HepG2 (cell line): ENCODE results near the gene SMIM41. TPM values are rescaled to one million over a fixed set of nuclear protein-coding genes. Genes with fewer than 3 reads are reported as not detected.

Experiments used
- CCDC6 ChIP-seq: sonication (generic); formaldehyde crosslinking; IDR thresholded peaks from 2 replicates; pipeline ENCODE4 v1.8.1; 2022; ENCODE audit warnings: mild to moderate bottlenecking, missing genetic modification reagents, moderate library complexity
- CREM ChIP-seq, 2 experiments: sonication (generic) in 1 of 2; formaldehyde crosslinking in 1 of 2; IDR thresholded peaks; 2 replicates each; pipeline versions ENCODE4 v1.4.0 to v1.6.1; 2016 to 2020; ENCODE audit warnings: antibody characterized with exemption in 1 of 2, mild to moderate bottlenecking in 1 of 2, missing genetic modification reagents in 1 of 2
- DMAP1 ChIP-seq: IDR thresholded peaks from 2 replicates; pipeline ENCODE4 v1.6.1; 2016
- ERF ChIP-seq: IDR thresholded peaks from 2 replicates; pipeline ENCODE4 v1.6.1; 2018; ENCODE audit warnings: missing biosample characterization, missing genetic modification reagents
- FOXO1 ChIP-seq: sonication (generic); formaldehyde crosslinking; IDR thresholded peaks from 2 replicates; pipeline ENCODE4 v1.4.0; 2020; ENCODE audit warnings: missing genetic modification reagents
- GATAD1 ChIP-seq: IDR thresholded peaks from 2 replicates; pipeline ENCODE4 v1.6.1; 2016; ENCODE audit warnings: missing genetic modification reagents, missing compliant biosample characterization
- HNRNPK ChIP-seq: fragments of 200-400 bp; formaldehyde crosslinking; IDR thresholded peaks from 2 replicates; pipeline ENCODE4 v1.6.1; 2018; ENCODE audit warnings: low read length, low read depth, moderate library complexity, mild to moderate bottlenecking; ENCODE audit not compliant: poor library complexity, severe bottlenecking
- MXD4 ChIP-seq: IDR thresholded peaks from 2 replicates; pipeline ENCODE4 v1.6.1; 2016; ENCODE audit warnings: mild to moderate bottlenecking, missing biosample characterization, missing genetic modification reagents
- NFE2L1 ChIP-seq: sonication (generic); formaldehyde crosslinking; IDR thresholded peaks from 2 replicates; pipeline ENCODE4 v1.4.0; 2020; ENCODE audit warnings: missing genetic modification reagents, mild to moderate bottlenecking, borderline replicate concordance
- NFE2L2 ChIP-seq: fragments of 150-350 bp; IDR thresholded peaks from 2 replicates; pipeline ENCODE4 v1.6.1; 2014; ENCODE audit warnings: low read length
- NFKBIZ ChIP-seq: IDR thresholded peaks from 2 replicates; pipeline ENCODE4 v1.6.1; 2018; ENCODE audit warnings: missing genetic modification reagents, missing compliant biosample characterization
- PRPF4 ChIP-seq: fragments of 200-400 bp; formaldehyde crosslinking; IDR thresholded peaks from 2 replicates; pipeline ENCODE4 v1.6.1; 2016; ENCODE audit warnings: low read length, low read depth; ENCODE audit not compliant: poor library complexity, severe bottlenecking
- RAD21 ChIP-seq: fragments of 450-650 bp; formaldehyde crosslinking; IDR thresholded peaks from 2 replicates; pipeline ENCODE4 v1.5.0; 2020; ENCODE audit warnings: mild to moderate bottlenecking
- RXRB ChIP-seq: IDR thresholded peaks from 2 replicates; pipeline ENCODE4 v1.6.1; 2016; ENCODE audit warnings: borderline replicate concordance, missing genetic modification reagents, missing compliant biosample characterization
- SALL2 ChIP-seq: sonication (generic); formaldehyde crosslinking; IDR thresholded peaks from 2 replicates; pipeline ENCODE4 v1.8.1; 2023; ENCODE audit warnings: mild to moderate bottlenecking, missing genetic modification reagents, inconsistent platforms
- STAT5B ChIP-seq: sonication (generic); formaldehyde crosslinking; IDR thresholded peaks from 2 replicates; pipeline ENCODE4 v1.4.0; 2020; ENCODE audit warnings: missing genetic modification reagents
- ZMYM2 ChIP-seq: sonication (generic); formaldehyde crosslinking; IDR thresholded peaks from 2 replicates; pipeline ENCODE4 v1.8.0; 2022; ENCODE audit warnings: mild to moderate bottlenecking, missing genetic modification reagents
- ZNF136 ChIP-seq: sonication (generic); formaldehyde crosslinking; IDR thresholded peaks from 2 replicates; pipeline ENCODE4 v1.8.1; 2022; ENCODE audit warnings: low read depth, mild to moderate bottlenecking, moderate library complexity, missing genetic modification reagents
- ZNF446 ChIP-seq: sonication (generic); formaldehyde crosslinking; IDR thresholded peaks from 2 replicates; pipeline ENCODE4 v1.5.0; 2020; ENCODE audit warnings: mild to moderate bottlenecking, missing genetic modification reagents
- ZNF614 ChIP-seq: IDR thresholded peaks from 2 replicates; pipeline ENCODE4 v1.6.1; 2018; ENCODE audit warnings: missing biosample characterization, missing genetic modification reagents, inconsistent platforms, borderline replicate concordance
- ZSCAN31 ChIP-seq: sonication (generic); formaldehyde crosslinking; IDR thresholded peaks from 2 replicates; pipeline ENCODE4 v1.5.0; 2020; ENCODE audit warnings: low read depth, mild to moderate bottlenecking, missing genetic modification reagents
- polyA plus RNA-seq, 8 experiments: library from polyadenylated mRNA; depleted of rRNA in 3 of 8; stranded (reverse) in 7 of 8; unstranded in 1 of 8; fragments of >200 nt; fragmentation: Illumina TruSeq in 4 of 8; extraction: Trizol in 4 of 8; gene quantifications; 2 replicates each; pipeline versions ENCODE4 v1.2.1 to v1.2.3, GENCODE V29; 2011 to 2016; ENCODE audit warnings: low read depth in 4 of 8, missing spikeins in 1 of 8, mixed read lengths in 1 of 8; ENCODE audit not compliant: insufficient read depth in 1 of 8
- total RNA-seq, 5 experiments: library from RNA; depleted of rRNA; stranded (reverse); fragments of >200 nt; fragmentation: Illumina TruSeq; extraction: Trizol; gene quantifications; 2 replicates each; pipeline ENCODE4 v1.2.3, GENCODE V29; 2016; ENCODE audit warnings: low read depth in 1 of 5
- TF ChIP-seq, protein P1 (sequence below): sonication (generic); formaldehyde crosslinking; IDR thresholded peaks from 2 replicates; pipeline ENCODE4 v1.4.0; 2020; ENCODE audit warnings: missing genetic modification reagents, mild to moderate bottlenecking, borderline replicate concordance
- TF ChIP-seq, protein P2 (sequence below): sonication (generic); formaldehyde crosslinking; IDR thresholded peaks from 2 replicates; pipeline ENCODE4 v1.4.0; 2020; ENCODE audit warnings: missing genetic modification reagents

SMIM41 gene
- total and polyA plus RNA-seq, 2 of the 13 experiments (the other 11 are each of a cell fraction or from before 2014, with no cell fraction given) = not detected

DNA sequence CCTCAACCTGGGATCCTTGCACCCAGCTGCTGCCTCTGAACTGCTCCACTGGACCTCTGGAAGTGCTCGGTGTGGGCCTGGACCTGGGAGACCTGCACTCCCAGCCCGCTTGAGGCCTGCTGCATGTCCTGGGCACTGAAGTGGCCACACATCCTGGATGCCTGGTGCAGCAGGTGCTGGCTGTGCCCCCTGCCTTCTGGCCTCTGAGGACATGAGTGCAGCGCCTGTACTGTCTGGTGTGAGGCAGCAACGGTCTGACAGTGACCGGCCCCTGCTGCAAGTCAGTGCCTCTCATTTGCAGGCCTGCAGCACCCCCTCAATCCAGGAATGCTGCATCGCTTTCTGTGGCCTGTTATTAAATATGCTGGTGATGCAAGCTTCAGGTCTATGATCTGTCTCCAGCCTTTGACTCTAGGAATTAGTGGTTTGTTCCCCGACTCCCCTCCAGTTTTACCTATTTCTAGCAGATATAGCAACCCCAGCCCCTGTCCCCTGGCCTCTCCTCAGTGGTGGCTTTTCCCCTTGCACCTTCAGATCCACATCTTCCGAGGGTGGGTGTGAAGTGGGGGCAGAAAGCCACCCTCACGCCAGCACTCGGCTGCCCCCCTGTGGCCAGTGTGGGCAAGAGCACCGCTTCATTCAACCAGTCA lies 3.6 kb downstream of the SMIM41 start (continued):
- TF ChIP-seq, protein P1, sequence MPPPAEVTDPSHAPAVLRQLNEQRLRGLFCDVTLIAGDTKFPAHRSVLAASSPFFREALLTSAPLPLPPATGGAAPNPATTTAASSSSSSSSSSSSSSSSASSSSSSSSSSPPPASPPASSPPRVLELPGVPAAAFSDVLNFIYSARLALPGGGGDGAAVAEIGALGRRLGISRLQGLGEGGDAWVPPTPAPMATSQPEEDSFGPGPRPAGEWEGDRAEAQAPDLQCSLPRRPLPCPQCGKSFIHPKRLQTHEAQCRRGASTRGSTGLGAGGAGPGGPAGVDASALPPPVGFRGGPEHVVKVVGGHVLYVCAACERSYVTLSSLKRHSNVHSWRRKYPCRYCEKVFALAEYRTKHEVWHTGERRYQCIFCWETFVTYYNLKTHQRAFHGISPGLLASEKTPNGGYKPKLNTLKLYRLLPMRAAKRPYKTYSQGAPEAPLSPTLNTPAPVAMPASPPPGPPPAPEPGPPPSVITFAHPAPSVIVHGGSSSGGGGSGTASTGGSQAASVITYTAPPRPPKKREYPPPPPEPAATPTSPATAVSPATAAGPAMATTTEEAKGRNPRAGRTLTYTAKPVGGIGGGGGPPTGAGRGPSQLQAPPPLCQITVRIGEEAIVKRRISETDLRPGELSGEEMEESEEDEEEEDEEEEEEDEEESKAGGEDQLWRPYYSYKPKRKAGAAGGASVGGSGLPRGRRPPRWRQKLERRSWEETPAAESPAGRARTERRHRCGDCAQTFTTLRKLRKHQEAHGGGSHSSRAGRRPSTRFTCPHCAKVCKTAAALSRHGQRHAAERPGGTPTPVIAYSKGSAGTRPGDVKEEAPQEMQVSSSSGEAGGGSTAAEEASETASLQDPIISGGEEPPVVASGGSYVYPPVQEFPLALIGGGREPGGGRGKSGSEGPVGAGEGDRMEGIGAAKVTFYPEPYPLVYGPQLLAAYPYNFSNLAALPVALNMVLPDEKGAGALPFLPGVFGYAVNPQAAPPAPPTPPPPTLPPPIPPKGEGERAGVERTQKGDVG (CRISPR knock-in tag) = no peak
- TF ChIP-seq ZNF614 (CRISPR knock-in tag) (no peak), RXRB (CRISPR knock-in tag) (0 out of 2 replicates have a peak, but pooled peaks have one; percentile 36), GATAD1 (no peak), NFE2L1 (CRISPR knock-in tag) (no peak), FOXO1 (CRISPR knock-in tag) (no peak), STAT5B (CRISPR knock-in tag) (no peak), ZNF136 (CRISPR knock-in tag) (no peak), PRPF4 (no peak), HNRNPK (no peak), NFE2L2 (no peak), ZMYM2 (CRISPR knock-in tag) (no peak), DMAP1 (CRISPR knock-in tag) (no peak), SALL2 (no peak), ZSCAN31 (CRISPR knock-in tag) (no peak), RAD21 (peak; percentile 89), ZNF446 (CRISPR knock-in tag) (no peak), NFKBIZ (CRISPR knock-in tag) (no peak), ERF (CRISPR knock-in tag) (peak; percentile 1; the same call in 1 of the 2 replicates), MXD4 (no peak), CREM (IDR thresholded peaks at IDR 0.05) (no peak), CREM (CRISPR knock-in tag; IDR thresholded peaks at IDR 0.05) (no peak), CCDC6 (CRISPR knock-in tag) (peak; percentile 34; the same call in 1 of the 2 replicates)
- TF ChIP-seq, protein P2, sequence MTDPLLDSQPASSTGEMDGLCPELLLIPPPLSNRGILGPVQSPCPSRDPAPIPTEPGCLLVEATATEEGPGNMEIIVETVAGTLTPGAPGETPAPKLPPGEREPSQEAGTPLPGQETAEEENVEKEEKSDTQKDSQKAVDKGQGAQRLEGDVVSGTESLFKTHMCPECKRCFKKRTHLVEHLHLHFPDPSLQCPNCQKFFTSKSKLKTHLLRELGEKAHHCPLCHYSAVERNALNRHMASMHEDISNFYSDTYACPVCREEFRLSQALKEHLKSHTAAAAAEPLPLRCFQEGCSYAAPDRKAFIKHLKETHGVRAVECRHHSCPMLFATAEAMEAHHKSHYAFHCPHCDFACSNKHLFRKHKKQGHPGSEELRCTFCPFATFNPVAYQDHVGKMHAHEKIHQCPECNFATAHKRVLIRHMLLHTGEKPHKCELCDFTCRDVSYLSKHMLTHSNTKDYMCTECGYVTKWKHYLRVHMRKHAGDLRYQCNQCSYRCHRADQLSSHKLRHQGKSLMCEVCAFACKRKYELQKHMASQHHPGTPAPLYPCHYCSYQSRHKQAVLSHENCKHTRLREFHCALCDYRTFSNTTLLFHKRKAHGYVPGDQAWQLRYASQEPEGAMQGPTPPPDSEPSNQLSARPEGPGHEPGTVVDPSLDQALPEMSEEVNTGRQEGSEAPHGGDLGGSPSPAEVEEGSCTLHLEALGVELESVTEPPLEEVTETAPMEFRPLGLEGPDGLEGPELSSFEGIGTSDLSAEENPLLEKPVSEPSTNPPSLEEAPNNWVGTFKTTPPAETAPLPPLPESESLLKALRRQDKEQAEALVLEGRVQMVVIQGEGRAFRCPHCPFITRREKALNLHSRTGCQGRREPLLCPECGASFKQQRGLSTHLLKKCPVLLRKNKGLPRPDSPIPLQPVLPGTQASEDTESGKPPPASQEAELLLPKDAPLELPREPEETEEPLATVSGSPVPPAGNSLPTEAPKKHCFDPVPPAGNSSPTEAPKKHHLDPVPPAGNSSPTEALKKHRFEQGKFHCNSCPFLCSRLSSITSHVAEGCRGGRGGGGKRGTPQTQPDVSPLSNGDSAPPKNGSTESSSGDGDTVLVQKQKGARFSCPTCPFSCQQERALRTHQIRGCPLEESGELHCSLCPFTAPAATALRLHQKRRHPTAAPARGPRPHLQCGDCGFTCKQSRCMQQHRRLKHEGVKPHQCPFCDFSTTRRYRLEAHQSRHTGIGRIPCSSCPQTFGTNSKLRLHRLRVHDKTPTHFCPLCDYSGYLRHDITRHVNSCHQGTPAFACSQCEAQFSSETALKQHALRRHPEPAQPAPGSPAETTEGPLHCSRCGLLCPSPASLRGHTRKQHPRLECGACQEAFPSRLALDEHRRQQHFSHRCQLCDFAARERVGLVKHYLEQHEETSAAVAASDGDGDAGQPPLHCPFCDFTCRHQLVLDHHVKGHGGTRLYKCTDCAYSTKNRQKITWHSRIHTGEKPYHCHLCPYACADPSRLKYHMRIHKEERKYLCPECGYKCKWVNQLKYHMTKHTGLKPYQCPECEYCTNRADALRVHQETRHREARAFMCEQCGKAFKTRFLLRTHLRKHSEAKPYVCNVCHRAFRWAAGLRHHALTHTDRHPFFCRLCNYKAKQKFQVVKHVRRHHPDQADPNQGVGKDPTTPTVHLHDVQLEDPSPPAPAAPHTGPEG (CRISPR knock-in tag) = no peak
